ENCODE measurements around the gene BLTP3B. TPM values are rescaled to one million over a fixed set of nuclear protein-coding genes. Genes with fewer than 3 reads are reported as not detected.

BLTP3B gene
- total RNA-seq, 1 experiment from 2014 or later: 31.8 TPM

DNA sequence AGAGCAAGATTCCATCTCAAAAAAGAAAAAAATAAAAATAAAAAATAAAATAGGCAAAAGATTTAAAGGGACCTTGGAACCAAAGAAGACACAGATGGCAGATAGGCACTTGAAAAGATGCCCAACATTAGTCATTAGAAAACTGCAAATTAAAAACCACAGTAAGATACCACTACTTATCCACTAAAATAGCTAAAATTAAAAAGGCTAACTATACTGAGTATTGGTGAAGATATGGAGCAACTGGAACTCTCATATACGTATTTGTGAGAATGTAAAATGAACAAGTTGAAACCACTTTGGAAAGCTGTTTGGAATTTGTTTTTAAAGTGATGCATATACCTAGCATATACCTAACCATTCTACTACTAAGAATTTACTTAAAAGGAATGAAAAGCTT is 22.3 kb downstream of the BLTP3B start:
- intact Hi-C loops (cut with micrococcal nuclease; ENCODE audit: unreplicated experiment): no loop called here
- POLR2A ChIA-PET (ENCODE audit: low non-redundant PET): no interaction called here

DNA sequence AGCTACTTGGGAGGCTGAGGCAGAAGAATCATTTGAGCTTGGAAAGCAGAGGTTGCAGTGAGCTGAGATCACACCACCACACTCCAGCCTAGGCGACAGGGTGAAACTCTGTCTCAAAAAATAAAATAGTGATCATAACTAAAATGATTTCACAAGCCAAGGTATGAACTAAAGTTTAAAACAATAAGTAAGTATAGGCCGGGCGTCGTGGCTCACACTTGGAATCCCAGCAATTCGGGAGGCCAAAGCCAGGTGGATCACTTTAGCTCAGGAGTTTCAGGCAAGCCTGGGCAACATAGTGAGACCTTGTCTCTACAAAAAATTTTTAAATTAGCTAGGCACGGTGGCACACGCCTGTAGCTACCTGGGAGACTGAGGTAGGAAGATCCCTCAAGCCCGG is 27.4 kb downstream of the BLTP3B start:
- no TSS peak for BruUV-seq (replicated peaks)
- no peaks in the 10 kb centered on the region for H3K36me3 ChIP-seq (ENCODE audit: insufficient read depth, low read length, poor library complexity, severe bottlenecking)
- peaks cover 5% of the 10 kb centered on the region for H3K9me3 ChIP-seq (ENCODE audit: low read depth, low read length, poor library complexity, severe bottlenecking)
- H3K4me3 ChIP-seq (ENCODE audit: low read depth, low read length, poor library complexity, severe bottlenecking): no peak overlapping the region
- H3K27me3 ChIP-seq (replicated peaks; ENCODE audit: insufficient read depth, low read depth, low read length, poor library complexity): no peaks in the 10 kb centered on the region
- DNase-seq (ENCODE audit: low spot score): no peak
- ChIA-PET POLR2A (ENCODE audit: low non-redundant PET) (no interaction called here), CTCF (no interaction called here)
- intact Hi-C loops (cut with micrococcal nuclease; ENCODE audit: unreplicated experiment): no loop called here
- H3K4me1 ChIP-seq (ENCODE audit: insufficient read depth, low read length, poor library complexity, severe bottlenecking): peaks cover 22% of the 10 kb centered on the region
- TF ChIP-seq EZH2 (IDR thresholded peaks at IDR 0.05; ENCODE audit: borderline replicate concordance, low read depth, low read length, poor library complexity, severe bottlenecking): no peak
- TF ChIP-seq, protein P1, sequence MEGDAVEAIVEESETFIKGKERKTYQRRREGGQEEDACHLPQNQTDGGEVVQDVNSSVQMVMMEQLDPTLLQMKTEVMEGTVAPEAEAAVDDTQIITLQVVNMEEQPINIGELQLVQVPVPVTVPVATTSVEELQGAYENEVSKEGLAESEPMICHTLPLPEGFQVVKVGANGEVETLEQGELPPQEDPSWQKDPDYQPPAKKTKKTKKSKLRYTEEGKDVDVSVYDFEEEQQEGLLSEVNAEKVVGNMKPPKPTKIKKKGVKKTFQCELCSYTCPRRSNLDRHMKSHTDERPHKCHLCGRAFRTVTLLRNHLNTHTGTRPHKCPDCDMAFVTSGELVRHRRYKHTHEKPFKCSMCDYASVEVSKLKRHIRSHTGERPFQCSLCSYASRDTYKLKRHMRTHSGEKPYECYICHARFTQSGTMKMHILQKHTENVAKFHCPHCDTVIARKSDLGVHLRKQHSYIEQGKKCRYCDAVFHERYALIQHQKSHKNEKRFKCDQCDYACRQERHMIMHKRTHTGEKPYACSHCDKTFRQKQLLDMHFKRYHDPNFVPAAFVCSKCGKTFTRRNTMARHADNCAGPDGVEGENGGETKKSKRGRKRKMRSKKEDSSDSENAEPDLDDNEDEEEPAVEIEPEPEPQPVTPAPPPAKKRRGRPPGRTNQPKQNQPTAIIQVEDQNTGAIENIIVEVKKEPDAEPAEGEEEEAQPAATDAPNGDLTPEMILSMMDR (conservative IDR thresholded peaks at IDR 0.05; ENCODE audit: low read depth, low read length): no peak
- no peak overlapping the region for H3K27ac ChIP-seq (ENCODE audit: low read depth, low read length, poor library complexity, severe bottlenecking)

More for the DNA sequence above, 22.3 kb downstream of the BLTP3B start:
- H3K27me3 ChIP-seq (replicated peaks; ENCODE audit: insufficient read depth, low read depth, low read length, poor library complexity): no peaks in the 10 kb centered on the region
- no peak for DNase-seq (ENCODE audit: low spot score)
- H3K9me3 ChIP-seq (ENCODE audit: low read depth, low read length, poor library complexity, severe bottlenecking): peaks cover 9% of the 10 kb centered on the region
- H3K36me3 ChIP-seq (ENCODE audit: insufficient read depth, low read length, poor library complexity, severe bottlenecking): no peaks in the 10 kb centered on the region
- peaks cover 11% of the 10 kb centered on the region for H3K4me1 ChIP-seq (ENCODE audit: insufficient read depth, low read length, poor library complexity, severe bottlenecking)
- CTCF ChIA-PET: no interaction called here
- no peak overlapping the region for H3K27ac ChIP-seq (ENCODE audit: low read depth, low read length, poor library complexity, severe bottlenecking)
- no TSS peak for BruUV-seq (replicated peaks)
- H3K4me3 ChIP-seq (ENCODE audit: low read depth, low read length, poor library complexity, severe bottlenecking): no peak overlapping the region
- TF ChIP-seq, protein P1 (conservative IDR thresholded peaks at IDR 0.05; ENCODE audit: low read depth, low read length): no peak
- no peak for TF ChIP-seq EZH2 (IDR thresholded peaks at IDR 0.05; ENCODE audit: borderline replicate concordance, low read depth, low read length, poor library complexity, severe bottlenecking)

DNA sequence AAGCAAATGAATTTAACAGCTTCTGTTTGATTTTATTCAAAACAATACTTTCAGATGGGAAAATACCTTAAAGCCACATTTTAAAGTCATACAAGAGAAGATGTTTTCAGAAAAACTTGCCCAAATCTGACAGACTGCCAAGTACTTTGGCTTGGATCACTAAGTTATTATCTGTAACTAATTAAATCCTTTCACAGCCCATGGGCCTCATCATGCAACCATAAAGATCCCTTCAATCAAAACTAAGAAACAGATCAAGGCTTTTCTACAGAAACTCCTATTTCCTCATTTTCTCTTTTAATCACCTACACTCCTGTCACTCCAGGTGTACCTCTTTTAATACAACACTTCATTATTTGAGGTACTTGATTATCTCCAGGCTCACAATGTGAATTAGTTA is 28.1 kb downstream of the BLTP3B start:
- DNase-seq (ENCODE audit: low spot score): peak; percentile 67
- Histone ChIP-seq H3K36me3 (ENCODE audit: insufficient read depth, low read length, poor library complexity, severe bottlenecking) (no peaks in the 10 kb centered on the region), H3K27me3 (replicated peaks; ENCODE audit: insufficient read depth, low read depth, low read length, poor library complexity) (no peaks in the 10 kb centered on the region), H3K4me1 (ENCODE audit: insufficient read depth, low read length, poor library complexity, severe bottlenecking) (peaks cover 22% of the 10 kb centered on the region), H3K9me3 (ENCODE audit: low read depth, low read length, poor library complexity, severe bottlenecking) (peaks cover 5% of the 10 kb centered on the region), H3K27ac (ENCODE audit: low read depth, low read length, poor library complexity, severe bottlenecking) (peak overlapping the region; percentile 13), H3K4me3 (ENCODE audit: low read depth, low read length, poor library complexity, severe bottlenecking) (peak overlapping the region; percentile 10)
- intact Hi-C loops (cut with micrococcal nuclease; ENCODE audit: unreplicated experiment): no loop called here
- no TSS peak for BruUV-seq (replicated peaks)
- TF ChIP-seq EZH2 (IDR thresholded peaks at IDR 0.05; ENCODE audit: borderline replicate concordance, low read depth, low read length, poor library complexity, severe bottlenecking): no peak
- TF ChIP-seq, protein P1 (conservative IDR thresholded peaks at IDR 0.05; ENCODE audit: low read depth, low read length): no peak
- ChIA-PET CTCF (no interaction called here), POLR2A (ENCODE audit: low non-redundant PET) (no interaction called here)
